Measurements from ENCODE around the gene COA6.

DNA sequence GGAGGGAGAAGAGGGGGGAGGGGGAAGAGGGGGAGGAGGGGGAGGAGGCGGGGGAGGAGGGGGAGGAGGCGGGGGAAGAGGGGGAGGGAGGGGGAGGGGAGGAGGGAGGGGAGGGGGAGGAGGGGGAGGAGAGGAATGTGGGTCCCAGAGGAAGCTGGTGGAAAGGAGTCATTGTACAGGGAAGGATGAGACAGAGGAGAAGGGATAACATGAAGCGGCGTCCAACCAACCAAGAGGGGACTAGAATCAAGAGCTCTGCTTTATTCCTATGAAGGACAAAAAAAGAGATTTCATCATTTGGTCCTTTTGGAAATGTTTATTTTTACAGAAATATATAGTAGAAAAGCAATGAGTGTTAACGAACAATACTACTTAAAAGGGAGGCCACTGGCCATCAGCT is 24.5 kb downstream of the COA6 start:
- TF ChIP-seq BACH1 (IDR thresholded peaks at IDR 0.05; ENCODE audit: low read length) (no peak), TAF1 (IDR thresholded peaks at IDR 0.05; ENCODE audit: low read depth, low read length) (no peak), POLR2AphosphoS5 (IDR thresholded peaks at IDR 0.05; ENCODE audit: low read depth, low read length) (no peak), GABPA (IDR thresholded peaks at IDR 0.05; ENCODE audit: borderline replicate concordance, insufficient read depth, low read length) (no peak), SRF (IDR thresholded peaks at IDR 0.05; ENCODE audit: low read depth, low read length) (no peak), TEAD4 (IDR thresholded peaks at IDR 0.05; ENCODE audit: low read depth, low read length) (no peak), RFX5 (IDR thresholded peaks at IDR 0.05; ENCODE audit: borderline replicate concordance, low read depth, low read length) (no peak), CTCF (IDR thresholded peaks at IDR 0.05; ENCODE audit: control extremely low read depth in 1 of 3, insufficient read depth in 1 of 3, low read depth in 1 of 3, low read length in 3 of 3) (no peak), YY1 (IDR thresholded peaks at IDR 0.05; ENCODE audit: low read depth, low read length) (no peak)

Measured in H1 (cell line).